Measurements from ENCODE around the gene ABHD12B.

DNA sequence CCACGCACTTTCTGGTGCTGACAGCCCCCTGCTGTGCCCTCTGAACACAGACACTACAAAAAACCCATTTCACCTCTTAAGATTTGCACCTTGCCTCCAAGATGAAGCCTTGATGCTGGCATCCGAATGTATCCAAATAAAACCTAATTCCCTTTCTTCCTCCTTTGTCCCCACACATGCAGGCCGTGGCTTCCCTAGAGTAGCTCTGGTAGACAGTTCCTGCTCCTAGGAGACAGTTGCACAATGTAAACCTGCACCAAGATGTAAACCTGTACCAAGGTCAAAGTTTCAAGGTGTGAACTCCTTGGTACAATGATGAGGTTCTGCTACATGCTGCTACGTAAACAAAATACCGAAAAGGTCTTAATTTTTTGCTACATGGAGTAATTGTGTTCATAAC, 625 bp upstream of the ABHD12B start:
- no peak for TF ChIP-seq POLR2A (IDR thresholded peaks at IDR 0.05)
- TF ChIP-seq, protein P1, sequence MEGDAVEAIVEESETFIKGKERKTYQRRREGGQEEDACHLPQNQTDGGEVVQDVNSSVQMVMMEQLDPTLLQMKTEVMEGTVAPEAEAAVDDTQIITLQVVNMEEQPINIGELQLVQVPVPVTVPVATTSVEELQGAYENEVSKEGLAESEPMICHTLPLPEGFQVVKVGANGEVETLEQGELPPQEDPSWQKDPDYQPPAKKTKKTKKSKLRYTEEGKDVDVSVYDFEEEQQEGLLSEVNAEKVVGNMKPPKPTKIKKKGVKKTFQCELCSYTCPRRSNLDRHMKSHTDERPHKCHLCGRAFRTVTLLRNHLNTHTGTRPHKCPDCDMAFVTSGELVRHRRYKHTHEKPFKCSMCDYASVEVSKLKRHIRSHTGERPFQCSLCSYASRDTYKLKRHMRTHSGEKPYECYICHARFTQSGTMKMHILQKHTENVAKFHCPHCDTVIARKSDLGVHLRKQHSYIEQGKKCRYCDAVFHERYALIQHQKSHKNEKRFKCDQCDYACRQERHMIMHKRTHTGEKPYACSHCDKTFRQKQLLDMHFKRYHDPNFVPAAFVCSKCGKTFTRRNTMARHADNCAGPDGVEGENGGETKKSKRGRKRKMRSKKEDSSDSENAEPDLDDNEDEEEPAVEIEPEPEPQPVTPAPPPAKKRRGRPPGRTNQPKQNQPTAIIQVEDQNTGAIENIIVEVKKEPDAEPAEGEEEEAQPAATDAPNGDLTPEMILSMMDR (IDR thresholded peaks at IDR 0.05): no peak

Measured in prostate gland (tissue), 2 donors.